MM.1S (cell line): Measurements from ENCODE around the gene DIPK2B.

Experiments used
- CTCF ChIP-seq: fragments of 300-600 bp; sonication (generic); IDR thresholded peaks from 2 replicates; pipeline ENCODE4 v1.5.1; 2016; ENCODE audit warnings: antibody characterized with exemption, low read length, mixed read lengths
- EZH2 ChIP-seq: fragments of 300-600 bp; sonication (generic); optimal IDR thresholded peaks from 2 replicates; pipeline ENCODE3; 2017; ENCODE audit warnings: low read depth, mild to moderate bottlenecking, antibody characterized with exemption, low read length, mixed read lengths

GRCh38 chrX:45191820-45192409 lies 8.8 kb downstream of the DIPK2B start:
- TF ChIP-seq CTCF: no peak
- TF ChIP-seq EZH2: no peak
